ENCODE results near the gene OR10H4. TPM values are rescaled to one million over a fixed set of nuclear protein-coding genes. Genes with fewer than 3 reads are reported as not detected.

OR10H4 gene
- polyA plus RNA-seq, 2 of the 4 experiments (the other 2 are of a cell fraction): not detected

- ATAC-seq (no peak), DNase-seq (ENCODE audit: low read depth in 1 of 2, low spot score in 1 of 2) (no peak), FAIRE-seq (no peak)
- H3K4me1 ChIP-seq: no peaks in the 10 kb centered on the region
- POLR2A ChIA-PET: no interaction called here
- H3K9me3 ChIP-seq: peaks cover 5% of the 10 kb centered on the region; the same call in 2 of the 3 replicates
- 35% methylated on average over 2 of the region's 2 CpGs for WGBS (ENCODE audit: missing lambda C conversion rate)
- TF ChIP-seq SMC3 (IDR thresholded peaks at IDR 0.05) (no peak), JUNB (IDR thresholded peaks at IDR 0.05) (no peak), BCL3 (IDR thresholded peaks at IDR 0.05) (no peak), RCOR1 (IDR thresholded peaks at IDR 0.05; ENCODE audit: low read depth, low read length) (no peak), TFCP2L1 (CRISPR knock-in tag; IDR thresholded peaks at IDR 0.05) (no peak), E2F6 (IDR thresholded peaks at IDR 0.05; ENCODE audit: borderline replicate concordance, low read depth) (no peak), EP300 (IDR thresholded peaks at IDR 0.05) (no peak), POLR2A (IDR thresholded peaks at IDR 0.05; ENCODE audit: low read length) (no peak)
- no peak overlapping the region for H3K27ac ChIP-seq
- H3K4me3 ChIP-seq: no peak overlapping the region
- H3K4me2 ChIP-seq: no peak overlapping the region
- CTCF ChIA-PET: no interaction called here
Observed at GRCh38 chr19:15986701-15987100, 37.9 kb downstream of the OR10H4 start.

GRCh38 chr19:15989889-15990288, 41.1 kb downstream of the OR10H4 start:
- no peak overlapping the region for H3K4me3 ChIP-seq
- FAIRE-seq: no peak
- ChIA-PET CTCF (no interaction called here), POLR2A (no interaction called here)
- no peak for ATAC-seq
- H3K4me1 ChIP-seq: no peaks in the 10 kb centered on the region
- no peak overlapping the region for H3K27ac ChIP-seq
- TF ChIP-seq EHMT2 (IDR thresholded peaks at IDR 0.05; ENCODE audit: low read depth) (no peak), GATA3 (IDR thresholded peaks at IDR 0.05; ENCODE audit: borderline replicate concordance) (no peak), NR3C1 (IDR thresholded peaks at IDR 0.05) (no peak), HDAC2 (IDR thresholded peaks at IDR 0.05) (no peak), REST (IDR thresholded peaks at IDR 0.05) (peak; percentile 52; the same call in 1 of the 2 replicates), JUN (IDR thresholded peaks at IDR 0.05) (no peak), ESRRA (IDR thresholded peaks at IDR 0.05; ENCODE audit: borderline replicate concordance, low read length) (no peak)
- WGBS (ENCODE audit: missing lambda C conversion rate): 0% methylated on average over 1 of the region's 3 CpGs
- H3K9me3 ChIP-seq: no peaks in the 10 kb centered on the region
- no peak overlapping the region for H3K4me2 ChIP-seq
- DNase-seq (ENCODE audit: low read depth in 1 of 2, low spot score in 1 of 2): no peak

GRCh38 chr19:15991602-15992001, 42.8 kb downstream of the OR10H4 start:
- DNase-seq (ENCODE audit: low read depth in 1 of 2, low spot score in 1 of 2) (no peak), ATAC-seq (no peak), FAIRE-seq (no peak)
- ChIA-PET CTCF (no interaction called here), POLR2A (no interaction called here)
- TF ChIP-seq HMGXB4 (CRISPR knock-in tag; IDR thresholded peaks at IDR 0.05; ENCODE audit: borderline replicate concordance) (no peak), FOSL2 (IDR thresholded peaks at IDR 0.05) (no peak), FOSL2 (CRISPR knock-in tag; IDR thresholded peaks at IDR 0.05) (no peak), ZC3H11A (IDR thresholded peaks at IDR 0.05) (no peak), JUN (IDR thresholded peaks at IDR 0.05) (no peak), NPAS2 (CRISPR knock-in tag; IDR thresholded peaks at IDR 0.05; ENCODE audit: borderline replicate concordance) (no peak), EP300 (IDR thresholded peaks at IDR 0.05) (no peak), CHD2 (IDR thresholded peaks at IDR 0.05; ENCODE audit: low read length, partially characterized antibody) (no peak), NFE2L2 (conservative IDR thresholded peaks at IDR 0.05; ENCODE audit: low read length) (no peak), TFCP2L1 (CRISPR knock-in tag; IDR thresholded peaks at IDR 0.05) (no peak), CHD4 (IDR thresholded peaks at IDR 0.05; ENCODE audit: borderline replicate concordance) (no peak), ESRRA (IDR thresholded peaks at IDR 0.05; ENCODE audit: borderline replicate concordance, low read length) (no peak), MAFK (IDR thresholded peaks at IDR 0.05; ENCODE audit: partially characterized antibody) (no peak)
- Histone ChIP-seq H3K4me2 (no peak overlapping the region), H3K4me3 (no peak overlapping the region), H3K27ac (no peak overlapping the region), H3K4me1 (no peaks in the 10 kb centered on the region), H3K9me3 (peaks cover 5% of the 10 kb centered on the region; the same call in 1 of the 3 replicates)
